Body of pancreas (tissue), 4 donors: Measurements from ENCODE around the gene RAD54L. TPM values are rescaled to one million over a fixed set of nuclear protein-coding genes. Genes with fewer than 3 reads are reported as not detected.

Experiments
- ATAC-seq: fragments of 150-250 bp; one replicate; pipeline ENCODE4 v1.9.1; 2016
- DNase-seq, 4 donors: peaks; one replicate each; pipeline ENCODE4 v3.0.0-alpha.2; 2019
- H3K27ac ChIP-seq, 4 donors: fragments of 200-600 bp; sonication (generic); 1 replicate in 3 of 4; 2 replicates in 1 of 4; pipeline versions ENCODE4 v1.5.1 to v1.6.1; 2016 to 2019; ENCODE audit warnings: mild to moderate bottlenecking in 1 of 4, mixed read lengths in 1 of 4, moderate library complexity in 1 of 4
- H3K27me3 ChIP-seq, 2 donors: fragments of 200-600 bp; sonication (generic); one replicate each; pipeline ENCODE4 v1.6.0; 2016; ENCODE audit warnings: mild to moderate bottlenecking in 1 of 2
- H3K36me3 ChIP-seq, 2 donors: fragments of 200-600 bp; sonication (generic); replicated peaks in 1 of 2; 2 replicates each; pipeline ENCODE4 v1.5.1; 2016; ENCODE audit warnings: low read depth in 2 of 2; ENCODE audit not compliant: insufficient read depth in 1 of 2
- H3K4me1 ChIP-seq: fragments of 200-600 bp; sonication (generic); one replicate; pipeline ENCODE4 v1.6.0; 2016
- H3K4me3 ChIP-seq, 2 donors: fragments of 200-600 bp; sonication (generic); 1 replicate in 1 of 2; 2 replicates in 1 of 2; pipeline ENCODE4 v1.5.1; 2016 to 2019
- H3K9me3 ChIP-seq, 3 donors: fragments of 200-600 bp; sonication (generic); 1 replicate in 2 of 3; 2 replicates in 1 of 3; pipeline ENCODE4 v1.5.1; 2016
- POLR2A ChIP-seq, 3 donors: fragments of 450-650 bp; IDR thresholded peaks; one replicate each; pipeline ENCODE4 v1.6.1; 2016; ENCODE audit warnings: antibody characterized with exemption in 3 of 3, mild to moderate bottlenecking in 2 of 3
- WGBS, 2 donors: methylation state at CpG; one replicate each; pipeline ENCODE4 v1.1.5; 2017; 5-methylcytosine and 5-hydroxymethylcytosine counted together
- intact Hi-C: fragments of 100-400 bp; cut with DNase I; formaldehyde crosslinking; loops from one replicate; pipeline ENCODE4 v1.15.1; 2023
- total RNA-seq, 2 donors: library from RNA; depleted of rRNA; stranded (reverse); fragments of >200 nt; gene quantifications; one replicate each; pipeline ENCODE4 v1.1.0, GENCODE V29; 2016
- TF ChIP-seq, protein P1 (sequence below), 7 experiments: fragments of 450-650 bp in 4 of 7; fragments of 200-600 bp in 3 of 7; sonication (generic) in 3 of 7; IDR thresholded peaks; one replicate each; pipeline ENCODE4 v1.5.1; 2016 to 2019; ENCODE audit warnings: antibody characterized with exemption in 7 of 7

Gene RAD54L
- total RNA-seq, 2 donors from 2014 or later = under 0.01 TPM; not detected in 1

DNA sequence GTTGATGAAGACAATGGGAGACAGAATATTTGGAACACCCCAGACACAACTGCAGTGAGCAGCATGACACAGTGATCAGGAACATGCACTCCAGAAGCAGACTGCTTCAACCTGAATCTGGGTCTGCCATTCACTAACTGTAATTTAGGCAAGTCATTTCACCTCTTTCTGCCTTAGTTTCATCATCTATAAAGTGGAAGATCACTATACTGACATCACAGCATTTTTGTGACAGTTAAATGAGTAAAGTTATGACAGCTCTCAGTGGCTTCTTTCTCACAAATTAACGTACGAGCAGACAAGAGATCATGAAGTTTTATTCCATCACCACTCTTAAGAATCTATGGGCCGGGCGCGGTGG lies 41.6 kb downstream of the RAD54L start:
- no peaks in the 10 kb centered on the region for H3K27me3 ChIP-seq
- TF ChIP-seq POLR2A (IDR thresholded peaks at IDR 0.05) = no peak
- TF ChIP-seq, protein P1, sequence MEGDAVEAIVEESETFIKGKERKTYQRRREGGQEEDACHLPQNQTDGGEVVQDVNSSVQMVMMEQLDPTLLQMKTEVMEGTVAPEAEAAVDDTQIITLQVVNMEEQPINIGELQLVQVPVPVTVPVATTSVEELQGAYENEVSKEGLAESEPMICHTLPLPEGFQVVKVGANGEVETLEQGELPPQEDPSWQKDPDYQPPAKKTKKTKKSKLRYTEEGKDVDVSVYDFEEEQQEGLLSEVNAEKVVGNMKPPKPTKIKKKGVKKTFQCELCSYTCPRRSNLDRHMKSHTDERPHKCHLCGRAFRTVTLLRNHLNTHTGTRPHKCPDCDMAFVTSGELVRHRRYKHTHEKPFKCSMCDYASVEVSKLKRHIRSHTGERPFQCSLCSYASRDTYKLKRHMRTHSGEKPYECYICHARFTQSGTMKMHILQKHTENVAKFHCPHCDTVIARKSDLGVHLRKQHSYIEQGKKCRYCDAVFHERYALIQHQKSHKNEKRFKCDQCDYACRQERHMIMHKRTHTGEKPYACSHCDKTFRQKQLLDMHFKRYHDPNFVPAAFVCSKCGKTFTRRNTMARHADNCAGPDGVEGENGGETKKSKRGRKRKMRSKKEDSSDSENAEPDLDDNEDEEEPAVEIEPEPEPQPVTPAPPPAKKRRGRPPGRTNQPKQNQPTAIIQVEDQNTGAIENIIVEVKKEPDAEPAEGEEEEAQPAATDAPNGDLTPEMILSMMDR (IDR thresholded peaks at IDR 0.05) = no peak
- 90 to 98% methylated on average over 5 of the region's 5 CpGs for WGBS, 2 donors
- H3K4me3 ChIP-seq = no peak overlapping the region
- H3K27ac ChIP-seq = no peak overlapping the region
- no peak for DNase-seq
- no peaks in the 10 kb centered on the region for H3K4me1 ChIP-seq
- ATAC-seq = no peak
- H3K36me3 ChIP-seq = peaks cover 0 to 10% of the 10 kb centered on the region in 2 donors
- no peaks in the 10 kb centered on the region for H3K9me3 ChIP-seq
- intact Hi-C loops = no loop called here

DNA sequence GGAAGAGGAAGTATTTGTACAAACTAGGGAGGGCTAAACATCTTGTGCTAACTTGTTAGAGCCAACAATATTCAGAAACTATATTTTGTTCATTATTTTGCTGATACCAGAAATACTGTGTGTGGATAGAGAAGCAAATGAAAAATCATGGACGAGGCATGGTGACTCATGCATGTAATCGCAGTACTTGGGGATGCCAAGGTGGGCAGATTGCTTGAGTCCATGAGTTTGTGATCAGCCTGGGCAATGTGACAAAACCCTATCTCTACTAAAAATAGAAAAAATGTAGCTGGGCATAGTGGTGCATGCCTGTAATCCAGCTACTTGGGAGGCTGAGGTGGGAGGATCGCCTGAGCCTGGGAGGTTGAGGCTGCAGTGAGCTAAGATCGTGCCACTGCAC lies 42.4 kb downstream of the RAD54L start:
- H3K9me3 ChIP-seq = no peaks in the 10 kb centered on the region
- 89 to 91% methylated on average over 4 of the region's 4 CpGs for WGBS, 2 donors
- ATAC-seq (no peak), DNase-seq (no peak)
- no peaks in the 10 kb centered on the region for H3K4me1 ChIP-seq
- H3K27ac ChIP-seq = no peak overlapping the region
- H3K36me3 ChIP-seq = peaks cover 0 to 8% of the 10 kb centered on the region in 2 donors
- TF ChIP-seq, protein P1 (IDR thresholded peaks at IDR 0.05) = no peak
- TF ChIP-seq POLR2A (IDR thresholded peaks at IDR 0.05) = no peak
- intact Hi-C loops = no loop called here
- no peaks in the 10 kb centered on the region for H3K27me3 ChIP-seq
- H3K4me3 ChIP-seq = no peak overlapping the region

DNA sequence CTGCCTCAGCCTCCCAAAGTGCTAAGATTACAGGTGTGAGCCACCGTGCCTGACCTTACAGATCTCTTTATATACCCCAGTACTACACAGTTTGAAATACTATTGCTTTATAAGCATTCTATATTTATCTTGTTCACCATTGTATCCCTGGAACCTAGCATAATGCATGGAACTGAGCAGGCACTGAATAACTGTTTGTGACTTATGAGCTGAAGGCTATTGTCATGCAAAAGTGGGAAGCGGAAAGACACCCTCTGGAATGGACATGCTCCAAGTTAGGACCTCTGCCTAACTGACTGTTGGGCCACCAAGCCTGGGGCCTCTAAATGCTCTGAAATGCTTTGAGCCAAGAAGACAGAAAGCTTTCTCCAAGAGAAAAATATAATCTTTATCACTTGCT lies 47.7 kb downstream of the RAD54L start:
- H3K27me3 ChIP-seq = no peaks in the 10 kb centered on the region
- intact Hi-C loops = no loop called here
- ATAC-seq (no peak), DNase-seq (no peak)
- TF ChIP-seq POLR2A (IDR thresholded peaks at IDR 0.05) = no peak
- TF ChIP-seq, protein P1 (IDR thresholded peaks at IDR 0.05) = no peak
- H3K4me1 ChIP-seq = peaks cover 17% of the 10 kb centered on the region
- no peak overlapping the region for H3K4me3 ChIP-seq
- H3K9me3 ChIP-seq = no peaks in the 10 kb centered on the region
- no peak overlapping the region for H3K27ac ChIP-seq
- WGBS, 2 donors = 96 to 100% methylated on average over 2 of the region's 2 CpGs
- H3K36me3 ChIP-seq = peaks cover 0 to 8% of the 10 kb centered on the region in 2 donors

DNA sequence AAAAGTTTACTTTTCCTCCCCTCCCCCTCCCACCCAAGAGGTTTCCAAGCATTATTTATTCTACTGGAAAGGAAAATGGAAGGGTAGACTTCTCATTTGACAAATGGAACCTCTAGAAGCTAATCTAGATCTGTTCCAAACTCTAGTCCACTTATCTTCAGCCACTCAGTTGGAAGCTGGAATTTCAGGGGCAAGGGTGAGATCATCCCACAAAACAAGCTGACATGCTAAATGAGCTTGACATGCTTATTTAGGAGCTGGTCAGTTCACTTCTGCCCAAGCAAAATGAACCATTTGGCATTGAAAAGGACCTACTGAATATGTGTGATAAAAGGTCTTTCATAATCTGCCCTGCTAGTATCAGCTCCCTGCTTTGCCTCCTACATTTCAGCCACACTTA lies 50.8 kb downstream of the RAD54L start:
- H3K4me3 ChIP-seq = no peak overlapping the region
- intact Hi-C loops = no loop called here
- peak overlapping the region in 2 of 4 donors; percentile 14 to 20 for H3K27ac ChIP-seq
- DNase-seq (no peak), ATAC-seq (no peak)
- H3K4me1 ChIP-seq = peaks cover 31% of the 10 kb centered on the region
- TF ChIP-seq, protein P1 (IDR thresholded peaks at IDR 0.05) = no peak
- no peak for TF ChIP-seq POLR2A (IDR thresholded peaks at IDR 0.05)
- no peaks in the 10 kb centered on the region for H3K9me3 ChIP-seq
- H3K36me3 ChIP-seq = peaks cover 0 to 8% of the 10 kb centered on the region in 2 donors
- no peaks in the 10 kb centered on the region for H3K27me3 ChIP-seq

DNA sequence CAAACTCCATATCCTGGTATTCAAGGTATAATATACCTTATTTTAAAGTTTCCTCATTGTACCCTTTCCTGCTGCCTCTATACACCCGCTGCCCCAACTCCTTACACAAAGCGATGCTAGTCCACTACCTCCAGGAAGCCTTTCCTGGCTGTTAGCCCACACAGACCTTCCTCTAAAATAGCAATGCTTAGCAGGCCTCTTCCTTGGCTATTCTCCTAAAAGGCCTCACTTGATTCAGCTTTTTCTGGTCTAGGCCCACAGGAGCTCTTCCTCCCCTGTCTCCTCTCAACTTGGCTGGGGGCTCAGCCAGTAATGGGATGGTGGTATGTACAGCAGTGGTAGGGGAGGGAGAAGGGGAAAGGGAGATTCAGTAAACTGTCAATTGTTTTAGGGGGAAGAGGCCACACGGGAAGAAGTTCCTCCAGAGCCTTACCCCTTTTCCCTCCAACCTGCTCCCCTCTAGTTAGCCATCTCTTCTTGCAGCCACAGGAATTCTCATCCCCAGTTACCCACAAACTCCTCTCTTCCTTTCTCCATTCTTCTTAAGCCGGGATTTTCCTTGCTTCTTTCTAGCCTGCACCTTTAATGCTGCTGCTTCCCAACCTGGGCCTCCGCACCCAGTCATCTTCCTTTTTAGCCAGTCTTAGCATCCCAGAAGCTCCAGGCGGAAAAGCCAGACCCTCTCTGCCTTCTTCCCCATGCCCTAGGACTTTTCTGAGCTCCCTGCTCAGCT lies 53.3 kb downstream of the RAD54L start:
- DNase-seq (peak in 3 of 4 donors; percentile 24 to 31 (median 25)), ATAC-seq (no peak)
- 38 to 49% methylated on average over 6 of the region's 6 CpGs for WGBS, 2 donors
- Histone ChIP-seq H3K4me1 (peaks cover 45% of the 10 kb centered on the region), H3K4me3 (no peak overlapping the region), H3K36me3 (peaks cover 0 to 8% of the 10 kb centered on the region in 2 donors), H3K9me3 (no peaks in the 10 kb centered on the region), H3K27me3 (no peaks in the 10 kb centered on the region), H3K27ac (peak overlapping the region; percentile 89 to 97 (median 95))
- no peak for TF ChIP-seq POLR2A (IDR thresholded peaks at IDR 0.05)
- TF ChIP-seq, protein P1 (IDR thresholded peaks at IDR 0.05) = no peak
- intact Hi-C loops = no loop called here
